Middle frontal gyrus (tissue), 1 donor: ENCODE measurements around the gene TSPYL4.
"Not testable (repeated sequence)": the region's sequence is repeated elsewhere in the genome, so short reads cannot be mapped to it uniquely, and the experiment has no call there.

Experiments
- DNase-seq: peaks from one replicate; pipeline ENCODE4 v3.0.0-alpha.2; 2015; ENCODE audit warnings: low spot score; ENCODE audit errors: extremely low spot score

TSPYL4 gene

DNA sequence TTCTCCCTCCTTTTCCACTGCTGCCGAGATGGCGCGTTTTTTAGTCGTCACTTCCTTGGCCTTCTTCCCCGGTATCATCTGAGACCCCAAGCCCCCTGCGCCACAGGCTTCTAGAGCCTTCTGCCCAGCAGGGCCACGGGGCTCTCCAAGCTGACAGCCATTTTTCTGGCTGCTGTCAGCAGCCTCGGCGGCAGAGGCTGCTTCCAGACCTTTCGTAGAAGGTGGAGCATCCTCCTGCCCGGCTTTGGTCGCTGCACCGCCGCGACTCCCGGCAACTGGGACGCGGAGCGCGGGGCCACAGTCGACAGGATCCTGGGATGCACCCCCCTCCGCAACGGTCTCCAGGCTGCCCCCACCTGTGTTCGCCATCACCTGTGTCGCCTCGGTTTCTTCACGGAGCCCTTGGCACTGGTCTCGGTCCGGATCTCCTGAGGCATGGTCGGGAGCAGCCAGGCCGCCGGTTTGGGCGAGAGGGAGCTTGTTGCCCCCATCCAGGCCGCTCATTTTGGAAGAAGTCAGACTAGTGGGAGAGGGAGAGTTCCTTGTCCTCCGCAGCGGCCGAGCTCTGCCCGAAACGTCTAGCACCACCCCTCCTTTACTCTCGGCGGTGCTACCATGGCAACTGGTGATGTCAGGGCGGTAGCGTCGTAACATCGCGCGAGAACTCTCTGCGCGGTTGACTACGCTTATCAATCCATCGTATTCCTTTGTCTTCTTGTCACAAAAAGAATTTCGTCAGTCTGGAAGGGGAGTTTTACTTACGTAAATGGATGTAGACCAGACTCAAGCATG lies at the start of gene TSPYL4:
Gene TSPYL4, minus strand, starts transcription at position 571 of the 792 bp plus-strand sequence. Its CDS starts 67 bp downstream, at position 504.
- peak; percentile 93 for DNase-seq

DNA sequence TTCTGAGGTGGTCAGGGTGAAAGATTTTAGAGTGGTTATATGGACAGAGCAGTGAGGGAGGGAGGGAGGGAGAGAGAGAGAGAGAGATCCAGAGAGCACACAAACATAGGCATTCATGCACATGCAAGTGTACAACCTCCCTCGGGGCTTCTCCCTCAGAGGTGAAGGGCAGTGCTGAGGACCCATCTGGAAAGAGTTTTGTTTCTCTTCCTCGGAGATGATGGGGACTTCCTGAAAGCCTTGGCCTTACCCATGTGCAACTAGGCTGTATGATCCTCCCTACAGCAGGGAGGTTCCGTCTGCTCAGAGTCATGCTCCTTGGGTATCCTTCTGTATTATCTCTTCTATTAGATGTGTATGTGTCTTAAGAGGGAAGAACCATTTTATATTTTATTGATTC lies 47.2 kb upstream of the TSPYL4 start:
- no peak for DNase-seq

DNA sequence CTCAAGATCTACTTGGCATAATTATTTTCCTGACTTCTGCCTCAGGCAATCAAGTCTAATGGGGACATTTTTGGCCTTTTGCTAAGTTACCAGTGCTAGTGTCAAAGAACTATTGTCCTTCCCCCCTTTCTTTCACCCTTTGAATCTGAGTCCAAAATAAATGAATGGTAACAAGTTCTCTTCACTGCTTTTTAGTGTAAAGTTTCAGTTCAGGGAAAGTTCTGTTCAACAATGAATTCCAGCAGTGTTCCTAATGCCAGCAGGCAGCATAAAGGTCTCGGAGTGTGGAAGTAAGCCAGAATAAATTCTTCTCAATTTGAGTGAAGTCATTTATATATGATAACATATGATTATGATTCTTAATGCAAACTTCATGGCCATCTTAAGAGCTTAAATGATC lies 46.7 kb upstream of the TSPYL4 start:
- DNase-seq = no peak

DNA sequence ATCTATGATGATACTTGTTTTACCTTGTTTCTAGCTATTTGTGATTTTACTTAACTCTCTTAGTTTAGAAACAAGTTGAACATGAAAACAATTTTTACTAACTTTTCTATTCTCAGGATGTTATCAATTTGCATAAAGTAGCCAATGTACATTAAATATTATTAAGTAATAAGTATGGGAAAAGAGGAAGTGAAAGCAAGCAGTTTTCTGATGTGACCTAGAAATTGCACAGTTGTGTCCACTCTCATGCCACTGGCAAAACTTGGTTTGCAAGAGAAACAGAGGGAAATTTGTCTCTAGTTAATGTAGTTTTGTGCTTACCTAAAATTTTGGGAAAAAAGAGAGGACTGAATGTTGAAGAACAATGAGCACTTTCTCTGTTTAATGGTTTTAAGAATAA lies 45.1 kb upstream of the TSPYL4 start:
- no peak for DNase-seq

DNA sequence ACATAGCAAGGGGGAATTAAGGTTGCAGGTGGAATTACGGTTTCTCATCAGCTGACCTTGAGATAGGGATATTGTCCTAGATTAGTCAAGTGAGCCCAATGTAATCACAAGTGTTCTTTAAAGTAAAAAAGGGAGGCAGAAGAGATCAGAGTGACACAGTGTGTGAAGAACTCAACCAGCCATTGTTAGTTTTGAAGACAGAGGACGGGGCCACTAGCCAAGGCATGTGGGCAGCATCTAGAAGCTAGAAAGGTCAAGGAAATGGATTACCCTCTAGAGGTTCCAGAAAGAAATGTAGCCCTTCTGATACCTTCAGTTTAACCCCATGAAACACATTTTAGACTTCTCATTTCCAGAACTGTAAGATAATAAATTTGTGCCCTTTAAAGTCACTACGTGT lies 44.4 kb upstream of the TSPYL4 start:
- DNase-seq = no peak

DNA sequence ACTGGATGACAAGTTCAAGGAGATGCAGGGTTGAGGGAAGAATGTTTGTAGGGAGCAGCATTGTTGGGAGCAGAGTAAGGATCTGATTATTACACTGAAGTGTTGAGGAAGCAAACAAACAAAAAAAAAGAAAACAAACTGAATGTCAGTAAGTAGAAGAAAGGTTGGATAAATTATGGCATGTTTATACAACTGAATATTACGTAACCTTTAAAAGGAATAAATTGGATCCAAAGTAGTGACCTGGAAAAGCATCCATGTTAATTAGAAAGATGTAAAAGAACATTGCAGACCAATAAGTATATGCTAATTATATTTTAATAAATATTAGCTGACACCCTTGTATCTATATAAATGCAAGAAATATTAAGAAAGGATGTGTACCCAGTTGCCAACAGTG lies 38.7 kb upstream of the TSPYL4 start:
- no peak for DNase-seq

DNA sequence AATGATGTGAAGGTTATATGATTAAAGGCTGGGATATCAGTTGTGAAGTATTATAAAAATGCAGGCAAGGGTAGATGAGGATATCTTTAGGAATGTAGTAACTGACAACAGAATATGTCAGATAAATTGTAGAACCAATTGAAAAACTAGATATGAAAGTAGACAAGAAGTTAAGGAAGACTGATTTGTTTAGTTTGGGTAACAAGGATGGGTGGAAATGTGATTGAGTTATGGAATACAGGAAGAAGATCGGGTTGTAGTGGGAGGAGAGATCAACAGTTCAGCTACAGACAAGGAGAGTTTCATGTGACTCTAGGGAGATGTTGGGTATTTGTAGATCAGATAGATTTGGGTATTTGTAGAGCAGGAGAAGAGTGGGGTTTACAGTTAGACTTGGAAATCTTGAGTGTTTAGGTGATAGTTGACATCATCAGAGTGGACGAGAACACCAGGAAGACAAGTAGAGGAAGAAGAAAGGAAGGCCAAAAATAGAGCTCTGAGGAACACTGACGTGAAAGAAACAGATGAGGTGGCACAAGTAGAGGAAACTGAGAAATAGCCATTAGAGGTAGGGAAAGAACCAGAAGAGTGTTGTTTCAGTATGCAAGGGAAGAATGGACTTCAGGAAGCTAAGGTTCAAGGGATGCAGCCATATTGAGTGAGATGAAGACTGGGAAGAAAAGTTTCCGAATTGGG lies 38.0 kb upstream of the TSPYL4 start:
- DNase-seq = no peak

DNA sequence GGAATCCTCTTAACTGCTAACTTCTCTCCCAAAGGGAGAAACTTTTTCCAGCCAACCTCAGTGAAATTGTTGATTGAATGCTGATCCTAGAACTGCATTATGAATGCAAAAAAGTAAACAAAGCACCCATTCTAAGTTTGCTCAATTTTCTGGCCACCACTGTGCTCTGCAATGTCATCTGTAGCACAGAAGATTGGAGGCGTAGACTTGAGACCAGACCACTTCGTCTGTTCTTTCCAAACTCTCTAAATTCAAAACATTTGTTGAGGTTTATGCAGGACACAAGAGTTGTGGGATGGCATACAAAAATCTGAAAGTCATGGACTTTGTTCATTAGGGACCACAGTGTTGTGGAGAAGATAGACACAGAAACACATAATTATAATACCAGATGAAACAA lies 36.9 kb upstream of the TSPYL4 start:
- DNase-seq = no peak

DNA sequence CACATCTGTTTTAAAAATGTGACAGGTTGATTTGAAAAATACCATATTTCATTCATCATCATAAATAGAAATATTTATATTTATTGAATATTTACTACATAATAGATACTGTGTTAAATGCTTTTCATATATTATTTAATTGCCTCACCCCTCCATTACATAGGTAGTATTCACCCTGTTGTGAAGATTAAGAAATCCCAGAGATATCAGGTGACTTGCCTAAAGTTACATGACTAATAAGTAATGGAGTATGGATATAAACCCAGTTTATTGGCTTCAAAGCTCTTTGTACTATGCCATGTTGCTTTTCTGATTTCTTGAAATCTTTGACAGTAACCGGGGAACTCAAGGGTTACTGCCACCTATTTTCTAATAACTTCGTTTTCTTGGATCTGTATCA lies 36.0 kb upstream of the TSPYL4 start:
- no peak for DNase-seq

DNA sequence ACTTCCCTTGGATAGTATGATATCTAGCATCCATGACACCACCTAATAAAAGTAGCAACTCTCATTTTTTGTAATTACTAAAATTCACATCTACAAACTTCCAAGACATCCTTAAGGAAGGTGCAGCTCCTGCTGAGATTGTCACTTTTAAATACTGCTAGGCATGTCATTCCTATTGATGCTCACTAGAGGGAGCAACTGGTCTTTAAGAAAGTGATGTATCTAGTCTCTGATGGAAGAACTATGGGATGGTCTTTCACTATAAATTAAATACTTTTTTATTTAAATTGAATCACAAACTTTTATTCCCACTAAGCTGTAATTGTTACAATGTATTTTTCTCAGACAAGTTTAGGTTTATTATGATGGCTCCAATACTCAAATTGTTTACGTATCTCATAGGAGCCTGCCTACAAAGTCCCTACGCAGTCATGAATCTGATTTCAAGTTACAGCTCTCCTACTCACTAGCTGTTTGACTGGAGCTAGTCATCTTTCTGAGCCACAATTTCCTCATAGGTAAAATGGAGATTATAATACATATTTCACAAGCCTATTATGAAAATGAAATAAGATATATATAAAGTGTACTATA lies 33.9 kb upstream of the TSPYL4 start:
- peak; percentile 51 for DNase-seq

DNA sequence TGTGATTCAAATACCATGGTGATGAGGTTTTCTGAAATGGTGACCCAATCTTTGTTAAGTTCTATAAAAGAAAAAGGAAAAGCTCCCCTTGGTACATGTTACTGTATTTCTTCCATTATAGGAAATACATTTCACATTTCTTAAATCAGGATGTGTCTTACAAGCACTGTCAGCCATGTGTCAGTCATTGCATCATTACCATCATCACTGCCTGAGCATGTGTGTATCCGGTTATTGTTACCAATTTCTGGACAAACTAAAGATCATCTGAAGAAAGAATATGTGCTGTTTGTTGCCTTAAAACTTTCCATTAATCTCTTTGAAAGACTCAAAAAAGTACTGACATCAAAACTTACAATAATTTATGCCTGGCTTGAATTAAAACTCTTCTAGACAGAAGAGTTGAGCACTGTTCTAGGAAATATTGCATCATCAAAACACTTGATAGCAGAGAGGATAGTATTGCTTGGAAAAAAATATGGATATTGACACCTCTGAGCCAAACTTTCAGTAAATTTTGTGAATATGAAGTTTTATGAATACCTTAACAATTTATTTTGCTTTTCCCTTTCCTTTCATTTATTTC lies 33.0 kb upstream of the TSPYL4 start:
- DNase-seq = no peak

DNA sequence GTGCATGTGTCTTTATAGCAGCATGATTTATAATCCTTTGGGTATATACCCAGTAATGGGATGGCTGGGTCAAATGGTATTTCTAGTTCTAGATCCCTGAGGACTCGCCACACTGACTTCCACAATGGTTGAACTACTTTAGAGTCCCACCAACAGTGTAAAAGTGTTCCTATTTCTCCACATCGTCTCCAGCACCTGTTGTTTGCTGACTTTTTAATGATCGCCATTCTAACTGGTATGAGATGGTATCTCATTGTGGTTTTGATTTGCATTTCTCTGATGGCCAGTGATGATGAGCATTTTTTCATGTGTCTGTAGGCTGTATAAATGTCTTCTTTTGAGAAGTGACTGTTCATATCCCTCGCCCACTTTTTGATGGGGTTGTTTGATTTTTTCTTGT lies 31.1 kb upstream of the TSPYL4 start:
- not testable (repeated sequence) for DNase-seq

DNA sequence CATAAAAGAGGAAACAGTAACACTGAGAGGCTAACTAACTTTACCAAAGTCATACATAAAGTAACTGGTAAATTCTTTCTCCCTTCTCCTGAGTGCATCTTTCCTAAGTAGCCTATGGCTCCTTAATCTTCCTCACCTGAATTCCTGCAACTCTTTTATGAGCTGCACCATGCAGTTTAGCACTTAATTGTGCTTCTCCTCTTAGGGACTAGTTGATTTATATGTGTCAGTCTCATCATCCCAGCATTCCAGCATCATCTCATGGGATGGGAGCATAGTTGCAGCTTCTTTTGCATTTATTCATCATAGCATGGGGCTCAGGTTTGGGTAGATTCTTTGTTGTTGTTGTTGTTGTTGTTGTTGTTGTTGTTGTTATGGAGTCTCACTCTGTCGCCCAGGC lies 29.3 kb upstream of the TSPYL4 start:
- no peak for DNase-seq

DNA sequence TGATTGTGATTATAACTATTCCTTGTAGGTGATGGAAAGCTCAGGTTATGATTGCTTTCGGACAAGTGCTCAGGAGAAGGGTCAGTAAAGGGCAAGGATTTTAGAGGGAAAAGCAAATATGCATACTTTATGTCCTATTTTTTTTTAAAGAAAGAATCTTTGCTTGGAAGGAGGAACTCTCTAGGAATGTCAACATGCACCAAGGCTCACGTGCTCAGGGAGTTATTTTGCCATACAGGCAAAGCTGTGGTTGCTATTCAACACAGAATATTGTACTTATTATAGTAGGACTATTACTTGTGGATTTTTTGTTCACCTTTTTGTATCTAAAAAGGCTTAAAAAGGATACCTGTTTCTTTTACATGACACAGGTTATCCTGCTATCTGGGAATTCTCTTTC lies 28.8 kb upstream of the TSPYL4 start:
- DNase-seq = no peak

DNA sequence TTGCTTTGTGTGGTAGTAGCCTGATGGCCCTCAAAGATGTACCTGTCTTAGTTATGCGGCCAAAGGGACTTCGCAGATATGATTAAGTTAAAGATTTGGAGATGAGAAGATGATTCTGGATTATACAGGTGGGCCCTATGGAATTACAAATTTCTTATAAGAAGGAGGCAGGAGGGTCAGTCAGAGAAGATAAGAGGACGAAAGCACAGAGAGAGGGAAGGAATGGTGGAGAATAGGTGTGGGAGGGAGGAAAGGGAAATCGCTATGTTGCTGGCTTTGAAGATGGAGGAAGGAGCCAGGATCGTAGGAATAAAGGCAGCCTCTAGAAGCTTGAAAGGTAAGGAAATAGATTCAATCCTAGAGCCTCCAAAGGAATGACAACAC lies 27.1 kb upstream of the TSPYL4 start:
- no peak for DNase-seq

DNA sequence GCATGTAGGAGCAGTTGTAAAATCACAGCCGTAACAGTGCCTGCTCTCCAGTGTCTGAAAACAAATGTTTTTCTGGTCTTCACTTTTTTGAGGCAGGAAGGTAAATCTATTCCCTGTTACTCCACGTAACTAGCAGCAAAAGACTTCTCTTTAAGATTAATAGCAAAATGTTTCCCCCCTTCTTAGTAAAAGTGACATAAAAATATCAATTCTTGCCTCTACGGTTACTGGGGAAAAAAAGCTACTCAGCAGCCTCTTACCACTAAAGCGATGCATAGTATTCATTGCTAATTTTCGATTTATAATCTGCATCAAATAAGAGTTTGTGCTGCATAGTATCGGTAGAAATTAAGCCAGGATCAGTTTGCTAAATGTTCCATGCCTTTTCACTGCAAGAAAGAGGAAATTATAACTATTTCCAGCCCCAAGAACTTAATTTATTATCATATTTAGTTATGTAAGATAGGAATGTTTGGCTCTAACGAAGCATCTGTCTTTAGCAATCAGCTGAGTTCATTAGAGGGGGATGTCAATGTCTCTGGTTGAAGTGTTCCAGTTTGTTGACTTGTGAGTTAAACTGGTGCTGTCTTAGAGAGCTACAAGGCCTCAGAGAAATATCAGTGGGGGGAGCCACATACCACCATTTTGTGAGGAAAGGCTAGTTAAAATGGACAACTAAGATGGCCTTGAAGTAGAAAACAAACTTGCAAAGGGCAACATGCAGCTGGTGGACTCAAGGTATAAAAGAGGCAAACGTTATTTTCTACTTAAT lies 26.5 kb upstream of the TSPYL4 start:
- no peak for DNase-seq

DNA sequence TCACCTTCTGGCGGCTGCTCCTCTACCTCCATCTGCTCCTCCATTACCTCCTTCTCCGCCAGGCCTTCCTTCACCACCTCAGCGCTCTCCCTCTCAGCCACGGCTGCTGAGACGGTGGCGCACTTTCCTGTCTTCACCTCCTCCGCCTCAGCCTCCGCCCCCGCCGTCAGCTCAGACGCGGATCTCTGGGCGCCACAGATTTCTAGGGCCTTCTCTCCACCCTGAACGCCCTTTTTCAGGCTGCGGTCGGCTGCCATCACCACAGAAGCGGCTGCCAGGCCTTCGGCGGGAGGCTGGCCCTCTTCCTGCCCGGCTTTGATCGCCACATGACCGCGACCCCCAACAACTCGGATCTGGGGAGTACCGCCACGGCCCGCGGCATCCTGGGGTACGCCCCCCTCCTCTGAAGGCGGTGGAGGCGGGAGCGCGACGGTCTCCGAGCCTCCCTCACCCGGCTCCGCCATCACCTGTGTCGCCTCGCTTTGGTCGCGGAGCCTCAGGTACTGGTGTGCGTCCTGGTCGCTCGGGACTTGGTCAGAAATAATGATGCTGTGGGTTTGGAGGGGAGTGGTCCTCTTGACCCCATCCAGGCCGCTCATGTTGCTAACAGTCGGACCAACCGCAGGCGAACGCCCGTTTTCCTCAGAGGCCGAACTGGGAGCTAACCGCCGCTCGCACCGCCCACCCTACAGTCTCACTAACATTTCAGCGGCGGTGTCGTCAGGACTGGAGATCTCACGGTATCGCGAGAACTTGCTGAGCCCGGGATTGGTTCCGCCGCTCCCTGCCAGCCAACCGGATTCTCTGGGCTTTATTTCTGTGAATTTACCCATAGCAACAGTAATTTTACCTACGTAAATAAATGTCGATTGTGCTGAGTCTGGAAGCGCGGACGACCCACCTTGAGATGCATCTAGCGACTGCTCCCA lies 25.6 kb upstream of the TSPYL4 start, which contains the start of gene TSPYL1:
Gene TSPYL1, minus strand, starts transcription at position 699 of the 929 bp plus-strand sequence. Its CDS starts 100 bp downstream, at position 599.
- DNase-seq = peak; percentile 98

DNA sequence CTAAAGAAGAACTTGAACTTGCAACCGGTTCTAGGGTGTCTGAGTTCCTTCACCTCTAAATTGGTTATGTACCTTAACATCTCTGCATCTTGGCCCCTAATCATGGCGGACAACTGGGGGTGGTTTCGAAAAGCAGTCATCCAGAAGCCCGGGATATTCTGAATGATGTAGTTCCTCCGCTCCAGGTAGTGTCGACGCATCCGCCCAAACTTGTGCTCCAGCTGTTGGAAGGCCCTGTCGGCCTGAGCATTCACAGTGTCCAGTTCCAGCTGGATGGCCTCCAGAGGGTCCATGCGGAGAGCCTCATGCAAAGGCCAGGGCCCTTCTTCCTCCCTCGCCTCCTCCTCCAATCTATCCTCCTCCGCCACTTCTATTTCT lies 25.0 kb upstream of the TSPYL4 start:
- DNase-seq = no peak

DNA sequence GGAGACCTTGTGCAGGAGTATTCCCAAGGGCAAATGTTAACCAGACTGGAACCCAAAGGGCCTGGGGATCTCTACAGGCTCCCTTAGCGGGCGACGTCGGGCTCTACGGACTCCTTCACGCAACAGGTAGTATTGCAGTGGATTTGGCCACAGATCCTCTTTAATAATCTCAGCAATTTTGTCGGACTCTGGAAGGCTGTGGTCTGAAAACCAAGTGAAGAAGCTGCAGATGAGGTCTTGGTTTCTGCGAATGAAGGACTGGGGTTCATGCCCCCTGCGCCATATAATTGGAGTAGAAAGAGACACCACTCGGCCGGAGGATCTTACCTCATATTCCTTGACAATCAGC lies 24.6 kb upstream of the TSPYL4 start:
- DNase-seq = no peak

DNA sequence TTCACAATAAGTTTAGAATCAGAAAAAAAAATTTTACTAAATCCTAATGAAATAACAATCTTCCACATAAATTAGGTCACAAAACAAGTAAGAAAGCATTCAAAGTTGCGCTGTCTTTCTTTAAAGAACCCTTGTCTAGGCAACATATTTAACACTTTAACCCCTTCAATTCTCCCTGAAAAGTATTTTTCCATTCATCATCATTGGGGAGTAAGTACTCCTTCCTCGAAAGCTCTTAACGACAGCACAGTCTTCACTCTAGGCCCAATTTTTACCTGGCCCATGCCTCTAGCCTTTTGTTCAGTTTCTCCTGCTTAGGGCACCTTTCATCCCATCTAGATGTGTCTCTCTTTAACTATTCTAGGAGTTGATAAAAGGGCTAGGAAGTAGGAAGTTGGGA lies 23.2 kb upstream of the TSPYL4 start:
- no peak for DNase-seq
